ENCODE results near the gene TAGLN.
A peak's percentile ranks its signal among the peaks of the same experiment; 100 is the strongest.

Gene TAGLN

GRCh38 chr11:117175104-117175503 lies 24.1 kb upstream of the TAGLN start:
- Histone ChIP-seq H3K36me3 (ENCODE audit: insufficient read depth) (no peaks in the 10 kb centered on the region), H3K9ac (no peak overlapping the region), H3K4me2 (no peak overlapping the region)

GRCh38 chr11:117175781-117176180 lies 23.4 kb upstream of the TAGLN start:
- Histone ChIP-seq H3K79me2 (ENCODE audit: insufficient read depth, low read depth) (no peaks in the 10 kb centered on the region), H2AFZ (ENCODE audit: low read depth) (no peak overlapping the region), H3K4me1 (ENCODE audit: low read depth, poor library complexity, severe bottlenecking) (peaks cover 19% of the 10 kb centered on the region), H3K9ac (no peak overlapping the region), H3K4me3 (IDR thresholded peaks at IDR 0.05; ENCODE audit: insufficient read depth, low read depth, low read length) (no peak overlapping the region), H3K27ac (no peak overlapping the region), H3K27me3 (ENCODE audit: insufficient read depth, low read depth) (no peaks in the 10 kb centered on the region), H4K20me1 (ENCODE audit: insufficient read depth) (no peaks in the 10 kb centered on the region), H3K4me2 (no peak overlapping the region), H3K36me3 (ENCODE audit: insufficient read depth) (no peaks in the 10 kb centered on the region)
- TF ChIP-seq CTCF (conservative IDR thresholded peaks at IDR 0.05; ENCODE audit: low read depth, low read length), result no peak

More at GRCh38 chr11:117175104-117175503, 24.1 kb upstream of the TAGLN start:
- H3K27ac ChIP-seq, result no peak overlapping the region
- no peak overlapping the region for H3K4me3 ChIP-seq (IDR thresholded peaks at IDR 0.05; ENCODE audit: insufficient read depth, low read depth, low read length)
- H3K27me3 ChIP-seq (ENCODE audit: insufficient read depth, low read depth), result no peaks in the 10 kb centered on the region
- TF ChIP-seq CTCF (conservative IDR thresholded peaks at IDR 0.05; ENCODE audit: low read depth, low read length), result no peak
- peaks cover 13% of the 10 kb centered on the region for H3K4me1 ChIP-seq (ENCODE audit: low read depth, poor library complexity, severe bottlenecking)
- no peak overlapping the region for H2AFZ ChIP-seq (ENCODE audit: low read depth)
- no peaks in the 10 kb centered on the region for H3K79me2 ChIP-seq (ENCODE audit: insufficient read depth, low read depth)
- no peaks in the 10 kb centered on the region for H4K20me1 ChIP-seq (ENCODE audit: insufficient read depth)

- no peak overlapping the region for H3K4me3 ChIP-seq (IDR thresholded peaks at IDR 0.05; ENCODE audit: insufficient read depth, low read depth, low read length)
- no peaks in the 10 kb centered on the region for H3K79me2 ChIP-seq (ENCODE audit: insufficient read depth, low read depth)
- H3K9ac ChIP-seq, result no peak overlapping the region
- H3K27me3 ChIP-seq (ENCODE audit: insufficient read depth, low read depth), result no peaks in the 10 kb centered on the region
- H3K36me3 ChIP-seq (ENCODE audit: insufficient read depth), result no peaks in the 10 kb centered on the region
- peaks cover 19% of the 10 kb centered on the region for H3K4me1 ChIP-seq (ENCODE audit: low read depth, poor library complexity, severe bottlenecking)
- no peaks in the 10 kb centered on the region for H4K20me1 ChIP-seq (ENCODE audit: insufficient read depth)
- TF ChIP-seq CTCF (conservative IDR thresholded peaks at IDR 0.05; ENCODE audit: low read depth, low read length), result no peak
- H3K4me2 ChIP-seq, result no peak overlapping the region
- no peak overlapping the region for H3K27ac ChIP-seq
- H2AFZ ChIP-seq (ENCODE audit: low read depth), result no peak overlapping the region
Measured at GRCh38 chr11:117176186-117176585, 23.0 kb upstream of the TAGLN start.

GRCh38 chr11:117177534-117178209 lies 21.5 kb upstream of the TAGLN start:
- H3K36me3 ChIP-seq (ENCODE audit: insufficient read depth), result no peaks in the 10 kb centered on the region
- H3K27ac ChIP-seq, result no peak overlapping the region
- no peak overlapping the region for H3K9ac ChIP-seq
- no peaks in the 10 kb centered on the region for H4K20me1 ChIP-seq (ENCODE audit: insufficient read depth)
- TF ChIP-seq CTCF (conservative IDR thresholded peaks at IDR 0.05; ENCODE audit: low read depth, low read length), result no peak
- no peaks in the 10 kb centered on the region for H3K79me2 ChIP-seq (ENCODE audit: insufficient read depth, low read depth)
- H3K4me3 ChIP-seq (IDR thresholded peaks at IDR 0.05; ENCODE audit: insufficient read depth, low read depth, low read length), result no peak overlapping the region
- H3K27me3 ChIP-seq (ENCODE audit: insufficient read depth, low read depth), result no peaks in the 10 kb centered on the region
- H3K4me1 ChIP-seq (ENCODE audit: low read depth, poor library complexity, severe bottlenecking), result peaks cover 19% of the 10 kb centered on the region
- no peak overlapping the region; the same call in 1 of the 2 replicates for H2AFZ ChIP-seq (ENCODE audit: low read depth)
- peak overlapping the region; percentile 51; the same call in 1 of the 2 replicates for H3K4me2 ChIP-seq
